GM18498 (cell line): ENCODE data around the gene CD40.

Experiments used
- ATAC-seq: cut with Tn5 transposase; IDR thresholded peaks from one replicate; pipeline ENCODE4 v1.9.1; 2021; ENCODE audit warnings: mild to moderate bottlenecking, moderate library complexity; ENCODE audit not compliant: unreplicated experiment

The CD40 gene

DNA sequence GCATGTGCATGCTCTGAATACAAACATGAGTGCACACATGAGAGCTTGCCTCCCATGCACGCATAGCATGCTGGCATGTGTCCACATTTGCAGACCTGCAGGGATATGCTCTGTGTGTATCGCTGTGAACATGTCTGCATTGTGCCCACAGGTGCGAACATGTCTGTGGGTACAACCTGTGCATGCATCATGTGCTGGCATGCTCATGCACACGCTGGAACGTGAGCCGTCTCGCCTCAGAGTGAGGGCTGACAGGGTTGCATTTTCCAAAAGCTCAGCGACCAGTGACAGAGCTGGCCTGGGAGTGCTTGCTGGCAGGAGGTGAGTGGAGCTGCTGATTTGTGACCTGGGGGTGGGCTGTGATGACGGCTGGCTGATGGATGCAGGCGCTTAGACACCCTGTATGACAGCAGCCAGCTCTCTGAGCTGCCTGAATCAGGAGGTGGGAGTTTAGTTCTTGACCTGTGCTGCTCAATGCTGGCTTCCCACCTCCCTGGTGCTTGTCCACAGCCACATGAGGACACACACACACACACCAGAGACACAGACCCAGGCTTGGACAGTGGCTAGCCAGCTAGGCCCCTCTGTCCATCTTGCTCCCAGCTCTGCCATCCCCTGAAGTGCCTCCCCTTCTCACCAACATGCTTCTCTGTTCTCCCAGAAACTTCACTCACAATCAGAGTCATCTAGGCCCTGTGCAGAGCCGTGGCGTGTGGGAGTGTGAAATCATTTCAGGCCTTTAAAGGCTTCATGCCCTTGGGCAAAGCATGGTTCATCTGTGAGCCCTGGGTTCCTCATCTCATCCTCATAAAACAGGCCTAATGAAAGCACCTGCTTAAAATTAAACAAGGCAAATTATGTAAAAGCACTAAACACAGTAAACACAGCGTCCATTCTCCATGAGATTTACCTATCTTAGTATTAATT is 51.4 kb downstream of the CD40 start:
- ATAC-seq: no peak

DNA sequence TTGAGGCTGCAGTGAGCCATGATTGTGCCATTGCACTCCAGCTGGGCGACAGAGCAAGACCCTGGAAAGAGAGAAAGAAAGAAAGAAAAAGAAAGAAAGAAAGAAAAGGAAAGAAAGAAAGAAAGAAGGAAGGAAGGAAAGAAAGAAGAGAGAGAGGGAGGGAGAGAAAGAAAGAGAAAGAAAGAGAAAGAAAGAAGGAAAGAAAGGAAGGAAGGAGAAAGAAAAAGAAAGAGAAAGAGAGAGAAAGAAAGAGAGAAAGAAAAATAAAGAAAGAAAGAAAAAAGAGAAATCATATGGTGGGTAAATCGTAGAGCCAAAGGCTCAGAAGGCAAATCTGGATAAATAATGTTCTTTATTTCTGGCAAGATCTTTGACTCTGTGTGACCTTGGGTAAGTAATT is 53.4 kb downstream of the CD40 start:
- no peak for ATAC-seq

DNA sequence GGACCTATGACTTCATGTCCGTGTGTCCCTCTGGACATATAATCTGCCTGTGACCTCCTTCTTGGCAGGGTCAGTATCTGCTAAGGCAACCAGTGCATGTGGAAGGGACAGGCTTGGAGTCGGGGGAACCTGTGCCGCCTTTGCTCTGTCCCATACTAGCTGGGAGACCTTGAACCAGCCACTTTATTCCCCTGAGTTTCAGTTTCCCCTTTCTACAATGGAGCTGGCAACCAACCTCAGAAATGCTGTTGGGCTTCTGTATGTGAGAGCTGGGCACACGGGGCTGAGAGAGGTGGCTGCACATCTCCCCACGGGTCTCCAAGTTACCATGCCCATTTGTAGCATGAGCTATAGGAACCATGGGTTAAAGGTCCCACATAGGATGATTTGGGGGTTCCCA is 53.8 kb downstream of the CD40 start:
- no peak for ATAC-seq

DNA sequence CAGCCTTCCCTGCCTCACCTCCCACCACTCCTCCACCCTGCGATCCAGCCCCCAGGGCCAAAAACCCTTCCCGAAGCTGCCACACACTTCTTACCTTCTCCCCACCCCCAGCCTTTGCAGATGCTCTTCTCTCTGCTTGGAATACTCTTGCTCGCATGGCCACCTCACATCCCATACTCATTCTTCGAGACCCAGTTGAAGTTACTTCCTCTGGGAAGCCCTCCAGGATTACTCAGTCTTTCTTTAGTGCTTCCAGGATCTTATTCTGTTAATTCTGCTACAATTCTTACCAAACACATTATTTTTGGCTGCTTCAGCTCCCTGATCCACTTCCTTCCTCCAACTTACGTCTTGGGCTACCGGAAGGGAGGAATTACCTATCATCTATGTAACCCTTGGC is 54.3 kb downstream of the CD40 start:
- no peak for ATAC-seq

DNA sequence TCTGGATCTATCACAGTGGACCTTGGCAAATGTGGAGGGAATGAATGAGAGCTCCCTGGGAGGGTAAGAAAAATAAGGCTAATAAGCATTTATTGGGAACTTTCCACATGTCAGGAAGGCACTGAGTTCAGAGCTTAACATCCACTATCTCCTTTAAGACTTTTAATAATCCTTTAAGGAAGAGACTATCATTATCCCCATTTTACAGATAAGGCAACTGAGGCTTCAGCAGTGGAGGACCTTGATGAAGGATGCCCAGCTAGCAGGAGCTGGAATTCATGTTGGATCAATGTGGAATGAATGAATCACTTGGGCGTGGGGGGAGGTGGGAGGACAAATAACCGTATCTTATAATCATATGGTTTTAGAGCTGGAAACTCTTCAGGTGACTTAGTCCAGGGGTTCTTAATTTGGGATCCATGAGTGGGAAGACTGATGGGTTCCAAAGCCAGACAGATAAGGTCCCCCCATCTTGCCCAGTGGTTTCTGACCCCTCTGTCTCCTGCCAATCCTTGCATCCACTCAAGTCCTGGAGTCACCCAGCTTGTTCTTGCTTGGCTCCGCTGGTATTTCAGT is 54.9 kb downstream of the CD40 start:
- no peak for ATAC-seq

DNA sequence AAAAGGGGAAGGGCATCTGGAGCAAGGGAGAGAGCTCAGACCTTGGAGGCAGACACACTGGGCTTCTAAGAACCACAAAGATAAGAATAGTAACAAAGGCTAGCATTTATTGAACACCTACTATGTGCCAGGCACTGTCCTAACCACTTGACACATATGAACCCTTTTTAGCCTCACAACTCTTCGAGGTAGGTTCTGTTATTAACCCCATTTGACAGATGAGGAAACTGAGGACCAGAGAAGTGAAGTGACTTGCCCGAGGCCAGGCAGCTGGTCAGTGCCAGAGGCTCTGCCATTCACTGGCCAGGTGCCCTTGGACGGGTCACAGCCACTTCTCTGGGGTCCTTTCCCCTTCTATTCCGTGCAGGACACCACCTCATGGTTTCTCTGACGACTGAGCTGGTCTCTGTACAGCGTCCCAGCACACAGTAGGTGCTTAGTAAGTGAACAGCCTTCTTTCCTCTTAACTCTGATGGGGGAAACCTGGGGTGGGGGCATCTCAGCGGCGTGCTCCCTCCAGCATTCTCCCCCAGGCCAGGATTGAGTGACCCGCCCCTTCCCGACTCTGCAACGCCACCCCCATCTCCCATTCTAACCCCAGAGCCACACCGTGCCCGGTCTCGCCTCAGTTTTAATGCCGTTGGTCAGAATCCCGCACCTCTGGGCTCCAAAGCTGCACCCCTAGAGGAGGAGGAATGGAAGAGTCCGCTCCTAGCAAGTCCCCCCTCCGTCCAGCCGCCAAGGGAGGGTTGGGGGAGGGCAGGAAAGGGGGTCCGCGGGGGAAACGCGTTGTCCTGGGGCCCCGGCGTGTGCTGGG is 55.7 kb downstream of the CD40 start:
- no peak for ATAC-seq

DNA sequence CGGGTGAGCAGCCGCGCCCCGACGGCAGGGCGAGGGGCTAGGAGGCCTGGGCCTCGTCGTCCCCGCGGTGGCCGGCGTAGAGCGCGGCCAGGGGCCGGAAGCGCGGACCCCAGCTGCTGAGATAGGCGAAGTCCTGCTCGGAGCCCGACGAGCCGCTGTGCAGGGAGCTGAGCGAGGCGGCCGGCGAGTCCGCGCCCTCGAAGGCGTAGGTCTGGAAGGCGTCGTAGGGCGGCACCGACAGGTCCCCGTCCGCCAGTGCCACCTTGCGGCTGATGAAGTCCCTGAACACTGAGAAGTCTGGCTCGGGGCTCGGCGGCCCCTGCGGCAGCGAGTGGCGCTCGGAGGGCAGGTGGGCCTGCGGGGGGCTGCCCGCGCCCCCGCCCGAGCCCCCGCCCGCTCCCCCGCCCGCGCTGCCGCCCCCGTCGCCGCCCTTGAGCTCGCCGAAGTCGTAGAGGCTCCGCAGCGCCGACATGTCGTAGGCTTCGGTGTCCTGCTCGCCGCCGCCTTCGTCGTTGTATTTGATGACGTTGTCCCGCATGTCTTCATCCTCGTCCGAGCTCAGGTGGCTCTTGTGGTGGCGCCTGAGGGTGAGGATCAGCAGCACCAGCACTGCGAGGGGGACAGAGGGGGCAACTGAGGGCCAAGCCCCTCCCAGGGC is 56.5 kb downstream of the CD40 start:
- ATAC-seq: no peak

DNA sequence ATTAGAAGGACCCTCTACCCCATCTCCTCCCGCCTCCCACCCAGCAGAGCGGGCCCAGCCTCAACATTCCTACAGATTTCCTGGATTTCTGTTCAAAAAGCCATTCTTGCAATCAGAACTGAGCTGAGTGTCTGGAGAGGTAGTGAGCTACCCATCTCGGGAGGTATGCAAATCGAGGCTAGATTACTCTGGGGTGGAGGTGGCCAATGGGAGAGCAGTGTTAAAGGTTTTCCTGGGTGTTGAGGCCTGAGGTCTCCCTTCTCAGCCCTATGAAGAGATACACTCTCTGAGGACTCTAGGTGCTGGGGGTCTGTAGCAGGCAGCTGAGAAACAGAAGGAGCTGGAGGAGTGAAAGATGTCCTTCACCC is 57.0 kb downstream of the CD40 start:
- no peak for ATAC-seq

DNA sequence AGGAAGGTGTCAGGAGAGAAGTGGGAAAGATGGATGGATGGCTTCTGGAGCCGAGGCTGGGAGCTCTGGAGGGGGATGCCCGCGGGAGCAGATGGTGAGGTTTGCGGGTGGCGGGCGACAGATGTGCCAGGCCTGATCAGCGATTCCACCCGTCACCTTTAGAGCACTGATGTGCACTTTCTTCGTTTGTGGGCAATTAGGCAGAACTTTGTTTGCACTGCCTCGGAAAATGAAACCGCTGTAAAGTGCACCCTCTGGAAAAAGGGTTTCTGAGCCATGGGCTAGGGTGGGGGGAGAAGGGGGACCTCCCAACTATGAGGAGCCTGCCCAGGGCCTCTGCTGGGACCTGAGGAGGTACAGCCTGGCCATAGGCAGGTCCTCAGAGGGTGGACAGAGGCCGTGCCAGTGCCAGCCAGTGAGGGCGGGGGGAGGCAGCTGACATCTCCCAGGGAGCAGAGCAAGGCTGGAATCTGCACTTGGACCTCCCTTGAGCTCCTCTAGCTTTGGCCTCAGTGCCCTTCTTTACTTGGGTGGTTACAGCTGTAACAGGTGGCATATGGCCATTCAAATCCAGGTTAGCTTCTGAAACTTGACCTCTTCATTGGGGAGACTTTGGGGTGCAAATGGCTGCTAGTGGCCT is 58.7 kb downstream of the CD40 start:
- no peak for ATAC-seq

DNA sequence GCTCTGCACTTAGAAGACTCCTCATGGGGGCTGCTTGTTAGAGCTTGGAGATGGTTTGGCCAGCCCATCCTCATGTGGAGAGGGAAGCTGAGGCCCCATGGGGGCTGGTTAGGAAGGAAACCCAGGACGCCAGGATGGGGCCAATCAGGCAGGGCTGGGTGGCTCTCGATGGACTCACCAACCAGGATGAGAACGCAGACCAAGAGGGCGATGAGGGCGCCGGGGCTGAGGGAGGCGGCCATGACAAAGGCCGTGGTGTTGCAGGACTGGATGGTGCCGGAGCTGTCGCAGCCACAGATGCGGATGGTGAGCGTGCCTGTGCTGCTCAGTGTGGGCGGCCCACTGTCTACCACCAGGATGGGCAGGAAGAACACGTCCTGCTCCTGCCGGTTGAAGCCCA is 59.7 kb downstream of the CD40 start:
- no peak for ATAC-seq

DNA sequence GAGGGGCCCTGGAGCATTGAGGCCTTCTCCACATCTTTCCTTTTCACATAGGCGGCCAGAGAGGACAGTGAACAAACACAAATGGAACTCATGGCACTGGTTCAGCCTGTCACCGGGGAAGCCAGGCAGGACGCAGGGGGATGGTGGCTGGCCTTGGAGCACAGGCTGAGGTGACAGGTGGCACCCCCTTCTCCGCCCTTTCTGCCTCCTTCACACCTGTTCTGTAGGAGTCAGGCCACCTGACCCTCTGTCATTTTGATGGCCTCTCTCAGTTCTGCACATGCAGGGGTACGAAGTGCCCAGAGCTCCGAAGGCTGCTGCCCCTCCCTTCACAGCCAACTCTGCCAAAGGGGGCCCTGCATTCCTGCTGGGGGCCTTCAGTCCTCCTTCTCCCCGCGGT is 60.8 kb downstream of the CD40 start:
- no peak for ATAC-seq
